HG02938 (cell line): ENCODE measurements around the gene BTNL2.
A peak's percentile ranks its signal among the peaks of the same experiment; 100 is the strongest.

Experiments
- ATAC-seq: cut with Tn5 transposase; IDR thresholded peaks from one replicate; pipeline ENCODE4 v1.9.1; 2021; ENCODE audit warnings: mild to moderate bottlenecking, moderate library complexity; ENCODE audit not compliant: unreplicated experiment

Gene BTNL2

DNA sequence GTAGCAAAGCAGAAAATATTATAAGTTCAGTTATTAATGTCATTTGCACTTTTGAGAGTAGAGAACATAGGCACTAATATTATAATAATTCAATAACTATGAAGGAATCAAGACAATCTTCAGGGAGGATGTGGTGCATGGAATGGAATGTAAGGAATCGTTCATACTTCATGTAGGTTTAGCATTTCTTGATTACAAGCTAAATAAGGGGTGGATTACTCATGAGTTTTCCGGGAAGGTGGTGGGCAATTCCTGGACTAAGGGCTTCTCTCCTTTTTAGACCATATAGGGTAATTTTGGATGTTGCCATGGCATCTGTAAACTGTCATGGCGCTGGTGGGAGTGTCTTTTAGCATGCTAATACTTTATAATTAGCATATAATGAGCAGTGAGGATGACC lies 9.1 kb upstream of the BTNL2 start:
- ATAC-seq, result no peak

DNA sequence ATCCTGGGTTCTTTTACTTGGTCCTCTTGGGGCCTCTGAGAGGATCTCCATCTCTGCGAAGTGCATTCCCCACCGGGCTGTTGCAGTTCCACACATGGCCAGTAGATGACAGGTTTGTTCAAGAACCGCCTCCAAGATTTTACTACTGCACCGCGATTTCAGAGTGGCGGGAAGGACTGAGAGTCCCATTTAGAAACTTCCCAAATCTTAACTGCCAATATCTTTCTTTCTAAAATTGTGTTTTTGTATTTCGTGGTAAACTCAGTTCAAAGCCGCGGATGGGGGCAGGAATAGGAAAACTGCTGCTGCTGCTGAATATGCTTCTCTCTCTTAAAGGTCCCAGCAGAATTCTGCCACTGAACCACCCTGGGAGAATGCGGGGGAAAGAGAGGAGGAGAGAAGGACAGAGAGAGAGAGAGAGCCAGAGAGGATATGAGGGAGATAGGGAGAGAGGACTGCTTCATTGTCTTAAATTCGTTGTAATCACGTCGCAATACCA lies 8.6 kb upstream of the BTNL2 start:
- ATAC-seq, result no peak

DNA sequence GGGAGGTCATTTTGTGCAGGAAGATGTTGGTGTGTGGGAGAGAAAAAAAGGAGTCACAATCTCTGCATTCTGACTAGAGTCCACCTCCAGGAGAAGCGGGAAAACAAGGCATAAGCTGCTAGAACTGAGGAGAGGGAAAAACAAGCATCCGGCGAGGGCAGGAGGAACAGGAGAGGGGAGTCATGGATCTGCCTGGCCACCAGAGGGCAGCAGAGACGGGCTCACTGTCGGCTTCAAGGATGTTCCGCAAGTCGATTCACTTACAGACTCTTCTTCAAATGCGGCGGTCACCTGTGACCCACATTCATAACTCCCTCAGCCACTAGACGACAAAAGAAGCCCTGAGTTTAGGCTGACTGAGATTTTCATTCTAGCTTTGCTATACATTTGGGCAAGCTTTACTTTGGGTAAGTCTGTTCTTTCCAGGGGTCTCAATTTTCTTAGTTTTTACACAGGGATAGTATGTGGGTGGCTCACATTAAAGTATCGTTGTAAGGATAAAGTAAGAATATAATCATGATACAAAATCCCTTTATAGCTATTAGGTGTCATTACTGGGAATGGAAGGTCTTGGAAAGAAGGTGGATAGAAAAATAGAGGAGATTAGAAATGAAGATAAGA lies 6.6 kb upstream of the BTNL2 start:
- no peak for ATAC-seq

DNA sequence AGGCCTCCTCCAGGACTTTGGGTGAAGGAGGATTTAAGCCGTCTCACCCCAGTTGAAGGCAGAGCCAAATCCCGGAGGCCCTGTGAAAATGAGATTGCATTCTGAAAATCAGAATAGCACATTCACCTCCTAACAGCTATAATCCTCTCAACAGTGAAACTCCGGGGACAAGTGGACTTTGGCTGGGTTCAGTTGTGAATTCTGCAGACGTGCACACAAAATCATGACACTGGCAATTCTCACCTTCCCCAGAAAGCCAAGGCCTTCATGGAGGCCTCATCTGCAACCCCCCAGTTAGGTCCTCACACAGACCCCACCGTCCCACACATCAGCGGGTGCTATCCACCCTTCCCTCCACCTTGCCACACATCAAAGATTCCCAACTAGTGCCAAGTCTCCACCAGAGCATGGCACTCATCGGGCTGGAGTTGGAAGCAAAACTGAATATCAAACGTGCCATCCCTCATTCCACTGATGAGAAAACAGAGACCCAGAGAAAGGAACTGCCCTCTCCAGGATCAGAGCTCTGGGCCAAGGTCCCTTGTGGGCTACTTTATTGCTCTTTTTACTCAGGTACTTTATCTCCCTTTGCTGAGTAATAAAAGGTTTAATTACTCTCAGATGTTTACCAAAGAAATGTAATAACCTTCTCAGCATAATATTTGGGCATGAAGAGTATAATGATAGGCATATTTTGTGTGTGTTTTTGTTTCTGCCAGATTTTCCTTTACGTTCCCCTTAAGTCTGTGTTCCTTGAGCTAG lies 4.8 kb upstream of the BTNL2 start:
- no peak for ATAC-seq

DNA sequence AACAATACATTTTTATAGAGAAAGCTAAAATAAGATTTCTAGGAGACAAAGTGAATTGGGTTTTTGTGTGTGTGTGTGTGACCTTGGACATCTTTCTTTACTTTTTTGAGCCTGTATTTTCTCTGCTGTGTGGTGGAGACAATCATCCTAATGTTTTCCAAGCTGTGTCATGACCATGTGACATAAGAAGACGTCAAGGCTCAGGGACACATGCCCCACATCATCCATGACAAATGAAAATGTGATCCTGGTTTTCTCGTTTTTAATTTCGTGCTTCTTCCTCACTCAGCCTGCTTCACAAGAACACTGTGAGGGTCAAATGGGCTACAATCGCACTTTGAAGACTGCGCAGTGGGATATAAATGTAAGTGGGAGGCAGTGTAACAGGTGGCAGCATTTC lies 3.9 kb upstream of the BTNL2 start:
- ATAC-seq, result no peak

DNA sequence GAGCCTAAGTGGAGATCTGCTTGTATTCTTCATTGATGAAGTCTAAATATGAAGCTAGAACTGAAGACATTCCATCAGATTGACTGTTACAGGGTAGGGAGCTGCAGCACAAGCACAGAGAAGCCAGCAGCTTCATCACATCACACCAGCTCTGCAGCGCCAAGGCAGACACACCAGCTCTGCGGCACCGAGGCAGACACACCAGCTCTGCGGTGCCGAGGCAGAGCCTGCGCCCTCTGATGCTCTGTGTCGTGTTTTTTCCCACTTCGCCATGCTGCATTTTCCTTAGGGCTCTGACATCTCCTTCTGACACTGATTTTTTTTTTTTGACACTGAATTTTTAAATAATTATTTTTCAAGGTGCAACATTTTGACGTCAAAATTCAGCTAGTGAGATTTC lies 784 bp downstream of the BTNL2 start:
- ATAC-seq, result no peak

DNA sequence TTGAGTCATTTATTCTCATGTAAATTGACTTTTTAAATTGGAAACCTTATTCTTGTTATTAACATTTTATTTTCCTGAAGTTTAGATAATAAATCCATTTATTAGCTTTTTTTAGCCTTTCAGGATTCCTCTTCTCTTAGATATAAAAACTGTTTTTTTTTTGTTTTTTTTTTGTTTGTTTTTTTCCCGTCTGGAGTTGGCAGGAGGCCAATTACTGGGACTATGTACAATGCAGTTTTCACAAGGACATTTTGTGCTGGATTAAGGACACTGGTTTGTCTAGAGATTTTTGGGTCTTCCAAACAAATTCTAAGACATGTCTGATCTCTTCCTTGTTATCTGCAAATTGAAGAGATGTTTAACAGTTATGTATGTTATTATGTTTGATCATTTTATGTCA lies 1.3 kb downstream of the BTNL2 start:
- no peak for ATAC-seq

DNA sequence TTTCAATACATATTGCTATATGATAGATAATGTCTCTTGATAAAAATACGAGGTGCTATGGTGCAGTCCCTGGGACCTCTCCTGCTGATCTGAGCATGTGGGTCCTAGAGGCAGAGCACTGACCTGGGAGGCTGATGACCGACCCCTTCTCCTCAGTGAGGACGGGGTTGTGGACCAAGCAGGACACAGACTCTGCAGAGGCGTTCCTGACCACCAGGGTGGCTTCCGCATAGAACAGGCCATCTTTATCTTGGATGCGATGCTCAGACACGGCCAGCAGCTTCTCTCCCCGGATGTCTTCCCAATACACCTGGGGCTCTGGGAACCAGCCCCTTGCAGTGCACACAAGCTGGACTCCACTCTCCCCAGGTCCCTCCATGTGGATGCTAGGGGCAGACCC lies 4.2 kb downstream of the BTNL2 start:
- ATAC-seq, result no peak

DNA sequence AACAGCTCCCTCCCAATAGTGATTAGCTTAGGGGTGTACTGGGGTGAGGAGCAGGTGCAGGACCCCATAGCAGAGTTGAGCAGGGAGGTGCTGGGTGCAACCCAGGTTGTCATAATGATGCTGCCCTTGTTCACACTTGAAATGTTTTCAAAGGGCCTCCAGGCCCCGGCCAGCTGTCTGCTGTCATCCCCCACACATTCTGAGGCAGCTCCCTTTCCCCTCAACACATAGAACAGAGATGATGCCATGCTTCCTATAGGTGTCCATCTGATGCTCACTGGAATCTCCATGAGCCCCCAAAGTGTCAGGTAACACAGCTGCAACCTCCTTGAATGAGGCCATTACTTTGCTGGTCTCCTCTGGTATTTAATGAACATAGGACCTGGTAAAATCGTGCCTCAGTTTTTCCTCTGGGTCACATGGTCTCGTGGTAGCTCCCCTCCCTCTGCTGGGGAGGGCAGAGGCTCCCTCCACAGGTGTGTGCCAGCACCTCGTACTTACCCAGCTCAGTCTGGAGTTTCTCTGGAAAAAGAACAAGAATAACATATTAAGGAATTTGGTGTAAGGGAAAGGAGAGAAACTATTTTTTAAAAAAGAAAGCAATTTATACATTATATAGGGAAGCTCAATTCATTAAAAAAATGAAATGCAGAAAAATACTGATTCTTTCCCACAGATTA lies 5.6 kb downstream of the BTNL2 start:
- no peak for ATAC-seq

DNA sequence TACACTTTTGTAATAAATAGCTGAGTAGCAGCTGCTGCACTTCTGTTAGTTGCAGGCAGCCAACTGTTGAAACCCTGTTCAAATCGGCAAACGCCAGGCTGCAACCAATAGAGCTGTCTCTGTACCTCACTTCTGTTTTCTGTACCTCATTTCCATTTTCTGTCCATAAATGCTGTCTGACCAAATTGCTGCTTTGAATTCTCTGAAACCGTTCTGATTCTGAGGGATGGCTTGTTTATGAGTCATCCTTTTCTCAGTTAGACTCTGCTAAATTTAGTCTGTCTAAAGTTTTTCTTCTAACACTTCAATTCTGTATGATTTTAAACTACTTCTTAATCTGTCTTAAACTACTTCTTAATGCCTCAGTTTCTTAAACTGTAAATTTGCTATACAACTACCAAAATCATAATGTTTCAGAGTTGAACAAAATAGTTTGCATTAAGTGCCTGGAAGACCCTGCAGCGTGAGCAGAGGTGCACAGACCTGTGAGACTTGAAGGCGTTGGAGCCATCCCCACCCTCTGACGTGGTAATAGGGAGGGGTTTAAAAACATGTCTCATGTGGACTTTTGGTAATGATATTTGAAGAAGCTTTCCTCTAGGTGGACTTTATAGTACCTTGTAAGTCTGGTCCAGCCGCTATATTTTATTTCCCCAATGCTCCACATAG lies 9.6 kb downstream of the BTNL2 start:
- peak; percentile 86 for ATAC-seq

DNA sequence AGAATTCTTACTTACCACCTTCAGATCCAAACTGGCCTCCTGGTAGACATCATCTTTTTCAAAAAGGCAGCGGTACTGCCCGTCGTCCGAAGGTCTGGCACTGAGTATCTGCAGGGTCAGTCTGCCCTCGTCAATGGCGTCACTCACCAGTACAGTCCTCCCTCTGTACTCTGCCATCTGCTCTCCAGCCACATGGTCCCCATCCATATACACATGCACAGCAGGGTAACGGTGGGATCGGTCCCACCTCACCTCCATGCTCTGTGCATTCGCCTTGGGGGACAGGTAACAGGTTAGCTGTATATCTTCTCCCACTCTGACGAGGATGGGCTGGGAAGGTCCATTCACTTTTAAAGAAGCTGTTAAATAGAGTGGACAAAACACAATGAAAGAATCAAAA lies 11.0 kb downstream of the BTNL2 start:
- ATAC-seq, result no peak

DNA sequence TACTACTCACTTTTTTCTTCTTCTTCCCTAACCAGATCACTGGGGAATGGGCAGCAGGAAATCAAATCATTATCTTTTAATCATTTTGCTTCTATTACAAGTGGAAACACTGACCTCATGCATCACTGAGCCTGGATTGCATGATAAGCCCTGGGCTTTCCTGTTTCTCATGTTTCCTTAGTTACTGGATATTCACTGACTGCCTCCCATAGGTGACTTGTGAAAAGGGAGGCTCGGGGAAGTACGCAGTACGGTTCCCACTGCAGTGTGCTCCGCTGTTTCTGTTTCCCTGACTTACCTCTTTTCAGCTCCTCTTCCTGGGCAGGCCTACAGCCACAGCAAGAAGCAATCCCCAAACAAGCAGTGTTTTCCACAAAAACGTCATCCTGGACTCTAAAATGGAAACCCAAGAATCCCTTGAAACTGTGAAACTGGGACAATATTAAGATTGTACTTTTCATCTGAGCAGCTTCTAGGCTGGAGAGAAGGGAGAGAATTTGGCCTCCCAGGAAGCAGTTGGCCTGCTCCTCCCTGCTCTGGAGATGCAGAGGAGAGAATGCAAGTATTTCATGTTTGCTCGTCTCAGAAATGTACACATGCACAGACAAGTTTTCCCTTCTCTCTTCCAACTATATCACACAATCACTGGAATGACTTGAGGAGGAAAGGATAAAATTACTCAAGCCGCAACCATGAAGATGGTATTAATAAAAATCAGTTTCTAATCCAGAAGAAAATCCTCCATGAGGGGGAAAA lies 13.1 kb downstream of the BTNL2 start:
- ATAC-seq, result no peak

DNA sequence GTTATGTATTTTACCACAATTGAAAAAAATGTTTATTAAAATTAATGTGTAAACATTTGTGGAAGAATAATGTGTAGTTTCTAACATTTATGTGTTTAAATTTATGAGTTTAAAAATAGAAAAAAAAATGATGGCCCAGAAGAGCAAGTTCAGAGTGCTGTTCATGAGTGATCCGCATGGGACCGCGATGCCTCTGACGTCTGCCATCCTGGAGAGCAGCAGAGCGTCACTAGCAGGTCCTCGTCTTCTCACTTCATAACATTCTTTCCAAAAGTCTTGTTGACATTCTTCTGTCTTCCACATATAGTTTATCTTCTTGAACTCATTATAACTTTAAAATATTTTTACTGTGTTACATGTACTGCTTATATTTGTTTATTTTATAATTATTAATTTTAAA lies 15.5 kb downstream of the BTNL2 start:
- no peak for ATAC-seq

DNA sequence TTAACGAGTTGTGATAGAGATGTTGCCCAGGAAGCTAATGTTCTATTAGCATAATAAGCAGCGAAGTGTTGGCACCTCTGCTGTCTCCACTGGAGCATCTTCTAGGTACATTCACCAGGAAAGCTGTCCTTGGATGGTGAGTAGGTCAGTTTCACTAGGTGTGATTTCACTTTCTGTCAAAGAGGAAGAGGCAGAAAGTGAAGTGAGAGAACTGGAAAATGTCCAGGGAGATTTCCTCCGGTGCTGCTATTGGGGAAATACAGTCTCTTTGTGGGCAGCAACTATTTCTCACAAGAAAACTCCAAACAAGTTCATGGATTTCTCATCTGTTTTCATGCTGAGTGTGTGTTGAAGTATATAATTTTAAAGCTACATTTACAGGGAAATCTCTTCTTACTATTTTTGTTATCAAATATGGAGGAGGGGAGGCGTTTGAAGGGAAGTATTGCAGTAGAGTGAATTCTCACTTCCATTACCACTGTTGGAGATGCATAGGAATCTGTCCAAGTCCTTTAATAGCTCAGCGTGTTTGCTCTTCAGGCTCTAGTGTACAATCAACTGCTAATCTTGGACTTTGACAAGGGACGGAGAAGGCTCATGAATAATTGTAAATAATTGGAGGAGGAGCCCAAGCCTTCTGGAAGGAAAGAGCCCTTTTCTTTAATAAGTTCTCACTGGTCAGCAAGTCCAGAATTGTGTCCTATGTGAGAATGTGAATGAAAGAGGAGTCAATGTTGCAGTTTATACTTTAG lies 19.2 kb downstream of the BTNL2 start:
- ATAC-seq, result no peak

DNA sequence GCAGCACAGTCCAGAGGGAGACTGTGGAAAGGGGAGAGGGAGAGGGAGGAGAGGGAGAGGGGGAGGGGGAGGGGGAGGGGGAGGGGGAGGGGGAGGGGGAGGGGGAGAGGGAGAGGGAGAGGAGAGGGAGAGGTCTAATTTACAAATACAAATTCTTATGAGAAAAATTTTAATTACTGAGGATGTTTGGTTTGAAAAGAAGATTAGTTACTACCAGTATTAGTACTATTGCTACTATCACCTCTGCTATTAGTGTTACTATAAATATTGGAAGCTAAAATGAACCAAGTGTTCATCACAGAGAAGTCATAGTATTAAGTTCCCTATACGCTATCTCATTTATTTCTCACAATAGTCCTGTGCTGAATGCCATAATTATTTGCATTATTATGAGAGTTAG lies 20.9 kb downstream of the BTNL2 start:
- ATAC-seq, result no peak

DNA sequence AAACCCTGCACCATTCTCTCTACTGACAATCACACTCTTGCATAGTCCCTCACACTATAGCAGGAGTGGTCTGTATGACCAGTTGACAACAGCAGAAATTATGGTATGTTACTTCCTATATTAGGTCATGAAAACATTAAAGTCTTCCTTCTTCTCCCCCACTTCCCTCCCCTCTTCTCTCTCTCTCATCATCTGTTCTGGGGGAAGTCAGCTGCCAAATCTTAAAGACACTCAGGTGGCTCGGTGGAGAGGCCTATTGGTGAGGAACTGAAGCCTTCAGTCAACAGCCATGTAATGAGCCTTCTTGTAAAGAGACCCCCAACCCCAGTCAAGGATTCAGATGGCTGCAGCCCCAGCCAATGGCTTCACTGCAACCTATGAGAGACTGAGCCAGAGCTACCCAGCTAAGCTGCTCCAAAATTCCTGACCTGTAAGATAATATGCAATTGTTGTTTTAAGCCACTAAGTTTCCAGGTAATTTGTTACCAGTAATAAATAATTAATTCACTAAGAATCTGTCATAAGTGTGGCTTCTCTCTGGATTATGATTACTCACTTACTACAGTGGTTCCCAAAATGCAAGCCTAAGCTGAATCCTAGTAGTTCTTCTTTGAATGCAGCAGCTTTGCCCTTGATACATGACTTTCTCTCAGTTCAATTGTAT lies 24.1 kb downstream of the BTNL2 start:
- ATAC-seq, result no peak

DNA sequence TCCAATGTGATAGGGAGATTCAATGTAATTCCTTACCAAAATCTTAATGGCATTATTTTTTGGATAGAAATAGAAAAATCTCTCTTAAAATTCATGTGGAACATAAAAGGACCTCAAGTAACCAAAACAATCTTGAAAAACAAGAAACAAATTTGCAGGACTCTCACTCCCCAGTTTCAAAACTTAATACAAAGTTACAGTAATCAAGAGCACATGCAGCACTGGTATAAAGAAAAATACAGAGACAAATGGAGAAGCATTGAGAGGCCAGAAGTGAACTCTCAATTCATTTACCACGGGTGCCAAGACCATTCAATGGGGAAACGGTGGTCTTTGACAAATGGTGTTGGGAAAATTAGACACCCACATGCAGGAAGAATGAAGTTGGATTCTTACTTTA lies 27.4 kb downstream of the BTNL2 start:
- no peak for ATAC-seq

DNA sequence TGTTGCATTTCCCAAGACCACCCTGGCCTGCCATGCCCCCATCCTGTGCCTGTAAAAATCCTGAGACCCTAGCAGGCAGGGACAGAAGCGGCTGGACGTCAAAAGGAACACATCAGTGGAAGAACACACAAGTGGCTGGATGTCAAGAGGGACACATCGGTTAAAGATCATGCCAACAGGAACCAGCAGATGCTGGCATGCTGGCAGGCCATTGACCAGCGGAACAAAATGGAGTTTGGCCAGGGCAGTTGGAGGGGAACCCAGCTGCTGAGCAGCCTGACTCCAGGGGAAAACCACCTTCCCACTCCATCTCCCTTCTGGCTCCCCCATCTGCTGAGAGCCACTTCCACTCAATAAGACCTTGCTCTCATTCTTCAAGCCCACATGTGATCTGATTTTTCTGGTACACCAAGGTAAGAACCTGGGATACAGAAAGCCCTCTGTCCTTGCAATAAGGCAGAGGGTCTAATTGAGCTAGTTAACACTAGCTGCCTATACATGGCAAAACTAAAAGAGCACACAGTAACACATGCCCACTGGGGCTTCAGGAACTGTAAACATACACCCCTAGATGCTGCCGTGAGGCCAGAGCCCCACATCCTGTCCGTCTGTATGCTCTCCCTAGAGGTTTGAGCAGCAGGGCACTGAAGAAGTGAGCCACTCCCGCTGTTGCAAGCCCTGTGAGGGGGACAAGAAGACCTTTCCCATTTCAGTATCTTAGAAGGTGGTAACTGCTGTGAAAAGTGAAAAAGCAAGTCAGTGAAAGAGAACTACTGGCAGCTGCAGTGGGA lies 31.0 kb downstream of the BTNL2 start:
- no peak for ATAC-seq

DNA sequence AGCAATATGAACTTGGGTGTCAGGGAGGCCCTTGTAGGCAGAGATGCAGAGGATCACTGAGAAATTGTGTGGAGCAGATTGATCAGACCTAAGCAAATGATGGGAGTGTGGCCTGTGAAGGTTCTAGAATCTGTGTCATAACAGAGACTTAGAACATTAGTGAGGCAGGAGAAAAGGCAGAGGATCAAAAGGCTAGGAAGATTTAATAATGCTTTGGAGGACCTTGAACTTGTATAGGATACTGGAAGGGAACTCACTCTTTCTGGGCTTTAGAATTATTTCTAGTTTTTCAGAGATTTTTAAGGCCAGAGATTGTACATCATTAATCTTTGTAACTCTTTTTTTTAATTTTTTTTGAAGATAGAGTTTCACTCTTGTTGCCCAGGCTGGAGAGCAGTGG lies 35.2 kb downstream of the BTNL2 start, which contains the start of gene TSBP1:
Gene TSBP1, minus strand, starts transcription at position 101 of the 400 bp plus-strand sequence. CDS start 197 bp downstream, outside the sequence.
- no peak for ATAC-seq
